Measurements from ENCODE around the gene SH3BP5. TPM values are rescaled to one million over a fixed set of nuclear protein-coding genes. Genes with fewer than 3 reads are reported as not detected.

Gene SH3BP5
- total RNA-seq, 4 donors from 2014 or later: 60.2 to 90.4 (median 82.0) TPM

DNA sequence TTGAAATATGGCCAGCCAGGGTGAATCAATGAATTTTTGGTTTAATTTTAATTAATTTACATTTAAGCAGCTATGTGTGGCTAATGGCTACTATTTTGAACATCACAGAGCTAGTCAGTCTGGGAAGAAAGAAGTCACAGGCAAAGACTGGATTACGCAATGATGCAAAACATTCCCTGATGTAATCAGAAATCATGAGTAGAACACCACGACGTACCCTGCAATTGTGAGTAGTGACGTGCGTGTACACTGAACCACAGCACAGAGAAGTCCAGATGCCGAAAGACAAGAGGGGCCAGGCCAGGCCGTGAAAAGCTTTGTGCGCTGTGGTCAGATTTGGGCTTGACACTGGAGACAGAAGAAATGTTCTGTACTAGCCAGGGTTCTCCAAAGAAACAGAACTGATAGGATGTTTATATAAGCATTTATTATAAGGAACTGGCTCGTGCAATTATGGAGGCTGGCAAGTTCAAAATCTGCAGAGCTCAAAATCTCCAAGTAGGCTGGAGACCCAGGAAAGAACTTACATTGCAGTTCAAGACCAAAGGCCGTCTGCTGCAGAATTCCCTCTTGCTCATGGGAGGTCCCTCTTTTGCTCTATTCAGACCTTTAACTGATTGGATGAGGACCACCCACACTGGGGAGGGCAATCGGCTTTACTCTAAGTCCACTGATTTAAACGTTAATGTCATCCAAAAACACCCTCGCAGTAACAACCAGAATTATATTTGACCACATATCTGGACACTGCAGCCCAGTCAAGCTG, 44.6 kb downstream of the SH3BP5 start:
- no peak for TF ChIP-seq POLR2A (IDR thresholded peaks at IDR 0.05)
- Histone ChIP-seq H3K4me3 (replicated peaks in 1 of 3) (no peak overlapping the region), H3K27me3 (no peaks in the 10 kb centered on the region), H3K9me3 (no peaks in the 10 kb centered on the region), H3K36me3 (no peaks in the 10 kb centered on the region), H3K4me1 (peaks cover 29 to 60% of the 10 kb centered on the region in 2 donors), H3K27ac (peak overlapping the region; percentile 13 to 54 (median 34))
- intact Hi-C loops (cut with DNase I): no loop called here
- DNase-seq: no peak
- WGBS, 2 donors: 66 to 77% methylated on average over 13 of the region's 13 CpGs

DNA sequence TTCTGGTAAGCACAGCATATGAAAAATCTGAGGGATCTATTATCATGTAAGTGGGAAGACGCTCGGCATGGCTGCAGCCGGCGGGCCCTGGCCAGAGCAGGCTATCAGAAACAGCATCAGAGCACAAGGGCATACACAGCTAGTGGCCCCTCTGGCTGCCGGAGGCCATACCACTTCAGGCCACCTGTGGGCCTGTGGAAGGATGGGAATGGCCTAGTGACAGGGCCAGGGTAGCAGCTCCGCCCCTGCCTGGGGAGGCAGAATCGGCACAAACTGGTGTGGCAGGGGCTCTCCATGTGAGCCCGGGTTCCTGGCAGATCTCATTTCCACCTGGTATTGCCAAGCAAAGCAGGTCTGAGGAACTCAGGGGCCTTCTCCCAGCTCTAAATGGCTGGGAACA, 46.4 kb downstream of the SH3BP5 start:
- Histone ChIP-seq H3K36me3 (no peaks in the 10 kb centered on the region), H3K27me3 (no peaks in the 10 kb centered on the region), H3K4me3 (replicated peaks in 1 of 3) (no peak overlapping the region), H3K27ac (peak overlapping the region in 2 of 3 donors; percentile 5 to 25), H3K9me3 (no peaks in the 10 kb centered on the region), H3K4me1 (peaks cover 15 to 43% of the 10 kb centered on the region in 2 donors)
- WGBS, 2 donors: 79 to 86% methylated on average over 7 to 8 of the region's 8 CpGs
- no peak for DNase-seq
- intact Hi-C loops (cut with DNase I): no loop called here
- TF ChIP-seq, protein P1, sequence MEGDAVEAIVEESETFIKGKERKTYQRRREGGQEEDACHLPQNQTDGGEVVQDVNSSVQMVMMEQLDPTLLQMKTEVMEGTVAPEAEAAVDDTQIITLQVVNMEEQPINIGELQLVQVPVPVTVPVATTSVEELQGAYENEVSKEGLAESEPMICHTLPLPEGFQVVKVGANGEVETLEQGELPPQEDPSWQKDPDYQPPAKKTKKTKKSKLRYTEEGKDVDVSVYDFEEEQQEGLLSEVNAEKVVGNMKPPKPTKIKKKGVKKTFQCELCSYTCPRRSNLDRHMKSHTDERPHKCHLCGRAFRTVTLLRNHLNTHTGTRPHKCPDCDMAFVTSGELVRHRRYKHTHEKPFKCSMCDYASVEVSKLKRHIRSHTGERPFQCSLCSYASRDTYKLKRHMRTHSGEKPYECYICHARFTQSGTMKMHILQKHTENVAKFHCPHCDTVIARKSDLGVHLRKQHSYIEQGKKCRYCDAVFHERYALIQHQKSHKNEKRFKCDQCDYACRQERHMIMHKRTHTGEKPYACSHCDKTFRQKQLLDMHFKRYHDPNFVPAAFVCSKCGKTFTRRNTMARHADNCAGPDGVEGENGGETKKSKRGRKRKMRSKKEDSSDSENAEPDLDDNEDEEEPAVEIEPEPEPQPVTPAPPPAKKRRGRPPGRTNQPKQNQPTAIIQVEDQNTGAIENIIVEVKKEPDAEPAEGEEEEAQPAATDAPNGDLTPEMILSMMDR (IDR thresholded peaks at IDR 0.05): no peak
- no peak for TF ChIP-seq POLR2A (IDR thresholded peaks at IDR 0.05)

GRCh38 chr3:15284121-15284889, 48.1 kb downstream of the SH3BP5 start:
- Histone ChIP-seq H3K27me3 (no peaks in the 10 kb centered on the region), H3K36me3 (no peaks in the 10 kb centered on the region), H3K4me3 (replicated peaks in 1 of 3) (no peak overlapping the region), H3K4me1 (peaks cover 15 to 36% of the 10 kb centered on the region in 2 donors), H3K27ac (peak overlapping the region in 1 of 3 donors; percentile 12), H3K9me3 (no peaks in the 10 kb centered on the region)
- intact Hi-C loops (cut with DNase I): no loop called here
- peak; percentile 83 to 86 for DNase-seq
- TF ChIP-seq, protein P1 (IDR thresholded peaks at IDR 0.05): no peak
- TF ChIP-seq POLR2A (IDR thresholded peaks at IDR 0.05): no peak
- 60 to 65% methylated on average over 5 of the region's 5 CpGs for WGBS, 2 donors

DNA sequence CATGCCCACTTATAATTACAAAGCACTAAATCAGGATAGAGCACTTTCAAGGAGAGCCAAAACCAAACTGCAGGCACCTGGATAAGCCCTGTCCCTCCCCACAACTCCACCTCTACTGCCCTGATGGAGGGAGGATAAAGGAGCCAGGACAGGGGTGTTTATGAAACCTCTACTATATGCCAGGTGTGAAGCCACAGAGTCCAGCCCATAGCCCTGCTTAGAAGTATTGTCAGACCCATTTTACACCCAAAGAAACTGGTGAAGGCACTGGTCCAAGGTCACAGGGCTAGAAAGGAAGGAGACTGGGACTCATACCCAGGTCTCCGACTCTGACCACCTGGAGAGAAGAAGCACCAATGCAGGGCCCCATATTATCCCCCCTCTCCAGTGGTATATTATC, 48.7 kb downstream of the SH3BP5 start:
- intact Hi-C loops (cut with DNase I): no loop called here
- H3K9me3 ChIP-seq: no peaks in the 10 kb centered on the region
- DNase-seq: no peak
- no peak overlapping the region for H3K27ac ChIP-seq
- no peaks in the 10 kb centered on the region for H3K27me3 ChIP-seq
- H3K4me1 ChIP-seq: peaks cover 15 to 37% of the 10 kb centered on the region in 2 donors
- H3K4me3 ChIP-seq (replicated peaks in 1 of 3): no peak overlapping the region
- TF ChIP-seq, protein P1 (IDR thresholded peaks at IDR 0.05): no peak
- no peak for TF ChIP-seq POLR2A (IDR thresholded peaks at IDR 0.05)
- H3K36me3 ChIP-seq: no peaks in the 10 kb centered on the region
- 92 to 100% methylated on average over 1 of the region's 1 CpG for WGBS, 2 donors

- Histone ChIP-seq H3K36me3 (no peaks in the 10 kb centered on the region), H3K27ac (no peak overlapping the region), H3K4me1 (peaks cover 15 to 43% of the 10 kb centered on the region in 2 donors), H3K4me3 (replicated peaks in 1 of 3) (no peak overlapping the region), H3K27me3 (no peaks in the 10 kb centered on the region), H3K9me3 (no peaks in the 10 kb centered on the region)
- no peak for TF ChIP-seq POLR2A (IDR thresholded peaks at IDR 0.05)
- TF ChIP-seq, protein P1 (IDR thresholded peaks at IDR 0.05): no peak
- intact Hi-C loops (cut with DNase I): no loop called here
- no peak for DNase-seq
- WGBS, 2 donors: 90 to 96% methylated on average over 9 of the region's 9 CpGs
These were observed 50.6 kb downstream of the SH3BP5 start for GRCh38 chr3:15281817-15282216.

Data from thyroid gland (tissue), 4 donors.